ENCODE results near the gene ACSM6. TPM values are rescaled to one million over a fixed set of nuclear protein-coding genes. Genes with fewer than 3 reads are reported as not detected.

ACSM6 gene
- total RNA-seq, 2 experiments from 2014 or later: not detected

- H3K4me1 Mint-ChIP-seq (ENCODE audit: low read depth): peaks cover 15% of the 10 kb centered on the region
- H3K4me3 Mint-ChIP-seq: no peak overlapping the region
- no peak for DNase-seq
- peaks cover 16% of the 10 kb centered on the region for H3K27me3 Mint-ChIP-seq
- CTCF ChIA-PET: interaction anchor here (1.1 to 9.8 kb wide), 4 partner anchors 8 to 127 kb away, joined by 3 to 218 read pairs (median 22); no protein-coding TSS in a partner anchor
- no peaks in the 10 kb centered on the region for H3K36me3 Mint-ChIP-seq
- intact Hi-C loops (cut with micrococcal nuclease): loop anchor here (10.0 kb wide), 1 partner anchor 613 kb away; no protein-coding TSS in a partner anchor
- no peak overlapping the region for H3K27ac Mint-ChIP-seq
- H3K9me3 Mint-ChIP-seq: no peaks in the 10 kb centered on the region
- POLR2A ChIA-PET: no interaction called here
Observed at GRCh38 chr10:95247881-95248583, 54.0 kb downstream of the ACSM6 start.

DNA sequence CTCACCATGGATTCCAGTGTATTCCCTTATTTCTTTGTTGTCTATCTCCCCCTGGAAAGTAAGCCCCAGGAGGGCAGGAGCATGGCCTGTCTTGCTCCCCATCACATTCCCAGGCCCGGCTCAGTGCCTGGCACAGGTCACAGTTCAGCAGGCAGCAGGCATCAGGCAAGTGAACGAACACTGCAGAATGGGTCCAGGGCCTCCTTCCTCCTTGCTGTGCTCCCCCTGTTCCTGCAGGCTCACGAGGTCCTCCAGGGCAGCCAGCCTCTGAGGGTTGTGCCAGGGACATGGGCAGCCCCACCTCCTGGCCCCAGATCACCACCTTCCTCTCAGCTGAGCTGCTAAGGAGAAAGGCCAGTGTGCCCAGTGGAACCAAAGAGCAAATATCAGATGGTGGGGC, 55.0 kb downstream of the ACSM6 start:
- CTCF ChIA-PET: interaction anchor here (9.8 kb wide), 1 partner anchor 113 kb away, joined by 218 read pairs; no protein-coding TSS in a partner anchor
- Mint-ChIP-seq H3K27me3 (peaks cover 16% of the 10 kb centered on the region), H3K9me3 (no peaks in the 10 kb centered on the region), H3K27ac (no peak overlapping the region), H3K36me3 (no peaks in the 10 kb centered on the region), H3K4me1 (ENCODE audit: low read depth) (peaks cover 15% of the 10 kb centered on the region), H3K4me3 (no peak overlapping the region)
- intact Hi-C loops (cut with micrococcal nuclease): loop anchor here (10.0 kb wide), 1 partner anchor 614 kb away; no protein-coding TSS in a partner anchor
- POLR2A ChIA-PET: no interaction called here
- no peak for DNase-seq

DNA sequence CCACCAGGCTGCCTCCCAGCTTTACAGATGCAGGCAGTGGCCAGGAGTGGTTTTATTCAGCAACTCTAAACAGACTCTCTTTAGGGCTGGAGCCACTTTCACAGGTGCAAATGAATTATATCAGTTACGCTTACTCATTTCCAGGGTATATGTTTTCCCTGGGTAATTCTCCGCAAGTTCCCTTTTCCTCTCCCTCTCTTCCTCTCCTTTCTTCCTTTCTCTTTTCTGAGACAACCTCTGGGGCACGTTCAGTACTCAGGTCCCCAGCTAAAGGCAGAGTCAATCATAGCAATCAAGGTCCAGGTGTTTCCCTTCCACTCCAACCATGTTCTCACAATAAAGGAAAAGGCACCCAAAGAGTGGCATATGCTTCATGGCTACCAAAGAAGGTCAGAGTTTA, 55.4 kb downstream of the ACSM6 start:
- peaks cover 14% of the 10 kb centered on the region for H3K27me3 Mint-ChIP-seq
- no peak for DNase-seq
- intact Hi-C loops (cut with micrococcal nuclease): loop anchor here (10.0 kb wide), 1 partner anchor 615 kb away; no protein-coding TSS in a partner anchor
- H3K9me3 Mint-ChIP-seq: no peaks in the 10 kb centered on the region
- CTCF ChIA-PET: interaction anchor here (9.8 kb wide), 1 partner anchor 113 kb away, joined by 218 read pairs; no protein-coding TSS in a partner anchor
- no peaks in the 10 kb centered on the region for H3K36me3 Mint-ChIP-seq
- no peak overlapping the region for H3K4me3 Mint-ChIP-seq
- H3K4me1 Mint-ChIP-seq (ENCODE audit: low read depth): peaks cover 15% of the 10 kb centered on the region
- no peak overlapping the region for H3K27ac Mint-ChIP-seq
- POLR2A ChIA-PET: no interaction called here

- intact Hi-C loops (cut with micrococcal nuclease): no loop called here
- CTCF ChIA-PET: interaction anchor here (1.1 kb wide), 1 partner anchor 112 kb away, joined by 6 read pairs; no protein-coding TSS in a partner anchor
- peaks cover 5% of the 10 kb centered on the region for H3K27me3 Mint-ChIP-seq
- no peaks in the 10 kb centered on the region for H3K36me3 Mint-ChIP-seq
- H3K9me3 Mint-ChIP-seq: no peaks in the 10 kb centered on the region
- H3K4me3 Mint-ChIP-seq: no peak overlapping the region
- POLR2A ChIA-PET: no interaction called here
- DNase-seq: no peak
- peaks cover 5% of the 10 kb centered on the region for H3K4me1 Mint-ChIP-seq (ENCODE audit: low read depth)
- H3K27ac Mint-ChIP-seq: no peak overlapping the region
Observed at GRCh38 chr10:95250856-95251255, 56.8 kb downstream of the ACSM6 start.

DNA sequence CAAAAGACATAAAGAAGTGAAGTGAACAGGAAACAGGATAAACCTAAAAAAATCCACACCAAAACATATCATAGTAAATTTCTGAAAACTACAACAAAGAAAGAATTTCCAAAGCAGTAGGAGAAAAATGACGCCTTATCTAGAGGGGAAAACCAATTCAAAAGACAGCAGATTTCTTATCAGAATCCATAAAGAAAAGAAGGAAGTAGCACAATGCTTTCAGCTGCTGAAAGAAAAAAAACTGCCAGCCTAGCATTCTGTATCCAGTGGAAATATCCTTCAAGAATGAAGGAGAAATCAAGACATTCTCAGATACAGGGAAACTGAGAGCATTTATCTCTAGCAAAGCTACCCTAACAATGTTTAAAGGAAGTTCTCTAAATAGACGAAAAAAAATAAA, 59.0 kb downstream of the ACSM6 start:
- no peaks in the 10 kb centered on the region for H3K36me3 Mint-ChIP-seq
- ChIA-PET POLR2A (no interaction called here), CTCF (no interaction called here)
- no peak overlapping the region for H3K4me3 Mint-ChIP-seq
- no peaks in the 10 kb centered on the region for H3K4me1 Mint-ChIP-seq (ENCODE audit: low read depth)
- H3K9me3 Mint-ChIP-seq: no peaks in the 10 kb centered on the region
- H3K27me3 Mint-ChIP-seq: peaks cover 5% of the 10 kb centered on the region
- DNase-seq: no peak
- intact Hi-C loops (cut with micrococcal nuclease): no loop called here
- no peak overlapping the region for H3K27ac Mint-ChIP-seq

DNA sequence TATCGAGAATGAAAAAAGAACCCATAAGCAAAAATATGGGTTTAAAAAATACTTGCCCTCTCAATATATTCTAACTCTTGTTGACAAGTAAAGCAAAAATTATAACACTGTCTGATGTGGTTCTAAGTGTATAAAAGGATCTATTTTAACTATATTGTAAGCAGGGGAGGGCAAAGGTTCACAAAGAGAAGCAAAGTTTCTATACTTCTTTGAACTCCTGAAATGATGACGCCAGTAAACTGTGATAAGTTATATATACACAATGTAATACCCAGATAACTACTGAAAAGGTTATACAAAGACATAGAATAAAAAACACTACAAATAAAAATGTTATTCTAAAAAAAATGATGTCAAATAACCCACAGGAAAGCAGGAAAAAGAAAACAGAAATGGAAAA, 59.6 kb downstream of the ACSM6 start:
- DNase-seq: no peak
- H3K9me3 Mint-ChIP-seq: no peaks in the 10 kb centered on the region
- ChIA-PET CTCF (interaction anchor here (1.0 to 1.3 kb wide), 2 partner anchors 14 to 121 kb away, joined by 3 to 4 read pairs; no protein-coding TSS in a partner anchor), POLR2A (no interaction called here)
- H3K27me3 Mint-ChIP-seq: peaks cover 5% of the 10 kb centered on the region
- no peak overlapping the region for H3K27ac Mint-ChIP-seq
- no peaks in the 10 kb centered on the region for H3K36me3 Mint-ChIP-seq
- no peaks in the 10 kb centered on the region for H3K4me1 Mint-ChIP-seq (ENCODE audit: low read depth)
- H3K4me3 Mint-ChIP-seq: no peak overlapping the region
- intact Hi-C loops (cut with micrococcal nuclease): no loop called here

- POLR2A ChIA-PET: no interaction called here
- intact Hi-C loops (cut with micrococcal nuclease): no loop called here
- CTCF ChIA-PET: interaction anchor here (1.0 to 1.3 kb wide), 2 partner anchors 15 to 120 kb away, joined by 3 to 4 read pairs; no protein-coding TSS in a partner anchor
Observed at GRCh38 chr10:95254629-95255028, 60.6 kb downstream of the ACSM6 start.

GRCh38 chr10:95256268-95256667, 62.2 kb downstream of the ACSM6 start:
- H3K36me3 Mint-ChIP-seq: no peaks in the 10 kb centered on the region
- H3K9me3 Mint-ChIP-seq: no peaks in the 10 kb centered on the region
- no peak for DNase-seq
- intact Hi-C loops (cut with micrococcal nuclease): no loop called here
- ChIA-PET CTCF (interaction anchor here (1.1 to 1.3 kb wide), 2 partner anchors 9 to 13 kb away, joined by 3 read pairs; no protein-coding TSS in a partner anchor), POLR2A (no interaction called here)
- H3K27me3 Mint-ChIP-seq: no peaks in the 10 kb centered on the region
- no peak overlapping the region for H3K4me3 Mint-ChIP-seq
- no peak overlapping the region for H3K27ac Mint-ChIP-seq
- no peaks in the 10 kb centered on the region for H3K4me1 Mint-ChIP-seq (ENCODE audit: low read depth)

More at GRCh38 chr10:95254629-95255028, 60.6 kb downstream of the ACSM6 start:
- Mint-ChIP-seq H3K27me3 (peaks cover 4% of the 10 kb centered on the region), H3K9me3 (no peaks in the 10 kb centered on the region), H3K27ac (no peak overlapping the region), H3K36me3 (no peaks in the 10 kb centered on the region), H3K4me1 (ENCODE audit: low read depth) (no peaks in the 10 kb centered on the region), H3K4me3 (no peak overlapping the region)
- no peak for DNase-seq

GRCh38 chr10:95257849-95258248, 63.8 kb downstream of the ACSM6 start:
- Mint-ChIP-seq H3K4me3 (no peak overlapping the region), H3K9me3 (no peaks in the 10 kb centered on the region), H3K36me3 (no peaks in the 10 kb centered on the region), H3K27ac (no peak overlapping the region), H3K27me3 (no peaks in the 10 kb centered on the region), H3K4me1 (ENCODE audit: low read depth) (no peaks in the 10 kb centered on the region)
- DNase-seq: no peak
- CTCF ChIA-PET: no interaction called here
- POLR2A ChIA-PET: no interaction called here
- intact Hi-C loops (cut with micrococcal nuclease): no loop called here

DNA sequence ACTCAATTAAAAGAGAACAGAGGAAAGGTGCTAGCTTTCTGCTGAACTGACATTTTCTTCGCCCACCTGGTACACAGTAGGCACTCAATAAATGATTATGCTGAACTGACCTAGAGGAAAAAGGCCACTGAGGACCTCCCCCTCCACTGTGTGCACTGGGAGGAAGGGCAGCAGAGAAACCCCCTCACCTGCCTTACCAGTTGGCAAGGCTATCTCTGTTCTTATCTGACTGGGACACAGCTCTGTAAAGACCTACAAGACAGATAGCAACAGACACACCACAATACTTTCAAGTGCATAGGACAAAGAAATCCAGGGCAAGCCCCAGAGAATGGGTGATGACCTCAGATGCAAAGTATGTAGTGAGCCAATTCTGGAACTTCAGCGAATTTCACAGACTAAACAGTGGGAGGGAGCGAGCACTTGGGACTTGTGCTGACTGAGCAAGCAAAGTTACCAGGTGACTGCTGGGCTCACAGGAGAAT, 66.4 kb downstream of the ACSM6 start:
- intact Hi-C loops (cut with micrococcal nuclease): no loop called here
- ChIA-PET POLR2A (no interaction called here), CTCF (interaction anchor here (1.0 to 1.6 kb wide), 2 partner anchors 17 to 99 kb away, joined by 3 to 8 read pairs; no protein-coding TSS in a partner anchor)
- no peak overlapping the region for H3K4me3 Mint-ChIP-seq
- no peak for DNase-seq
- no peak overlapping the region for H3K27ac Mint-ChIP-seq
- H3K4me1 Mint-ChIP-seq (ENCODE audit: low read depth): no peaks in the 10 kb centered on the region
- no peaks in the 10 kb centered on the region for H3K36me3 Mint-ChIP-seq
- H3K9me3 Mint-ChIP-seq: no peaks in the 10 kb centered on the region
- H3K27me3 Mint-ChIP-seq: no peaks in the 10 kb centered on the region

DNA sequence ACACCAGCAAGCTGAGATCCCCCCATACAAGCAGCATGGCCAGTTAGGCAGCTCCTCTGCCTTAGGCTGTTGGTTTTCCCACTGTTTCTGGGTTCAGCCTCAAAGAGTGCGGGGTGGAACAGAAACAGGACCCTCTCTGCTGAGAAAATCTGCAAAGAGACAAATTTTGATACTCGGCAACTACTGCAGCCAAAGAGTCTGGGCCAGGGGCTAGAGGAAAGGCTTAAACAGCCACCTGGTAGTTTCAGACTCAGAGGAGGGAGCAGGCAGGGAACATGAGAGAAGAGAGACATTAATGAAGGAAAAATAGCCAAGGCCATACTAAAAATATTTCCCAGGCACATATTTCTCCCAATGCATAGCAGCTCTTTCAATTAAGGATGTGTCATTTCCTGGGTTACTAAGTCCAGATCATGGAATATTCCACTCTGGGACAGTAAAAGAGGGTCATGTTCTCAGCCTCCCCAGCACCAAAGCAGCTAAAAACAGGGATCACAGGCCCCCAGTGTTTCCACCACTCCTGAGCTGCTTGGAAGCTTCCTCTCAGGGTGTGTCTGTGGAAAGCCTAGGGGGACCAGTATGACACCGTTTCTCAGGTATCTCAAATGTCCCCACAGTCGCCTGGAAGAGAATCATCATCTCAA, 67.0 kb downstream of the ACSM6 start:
- ChIA-PET POLR2A (no interaction called here), CTCF (interaction anchor here (1.6 kb wide), 1 partner anchor 17 kb away, joined by 8 read pairs; no protein-coding TSS in a partner anchor)
- no peak for DNase-seq
- Mint-ChIP-seq H3K27me3 (no peaks in the 10 kb centered on the region), H3K9me3 (no peaks in the 10 kb centered on the region), H3K36me3 (no peaks in the 10 kb centered on the region), H3K4me3 (no peak overlapping the region), H3K4me1 (ENCODE audit: low read depth) (no peaks in the 10 kb centered on the region), H3K27ac (no peak overlapping the region)
- intact Hi-C loops (cut with micrococcal nuclease): no loop called here

DNA sequence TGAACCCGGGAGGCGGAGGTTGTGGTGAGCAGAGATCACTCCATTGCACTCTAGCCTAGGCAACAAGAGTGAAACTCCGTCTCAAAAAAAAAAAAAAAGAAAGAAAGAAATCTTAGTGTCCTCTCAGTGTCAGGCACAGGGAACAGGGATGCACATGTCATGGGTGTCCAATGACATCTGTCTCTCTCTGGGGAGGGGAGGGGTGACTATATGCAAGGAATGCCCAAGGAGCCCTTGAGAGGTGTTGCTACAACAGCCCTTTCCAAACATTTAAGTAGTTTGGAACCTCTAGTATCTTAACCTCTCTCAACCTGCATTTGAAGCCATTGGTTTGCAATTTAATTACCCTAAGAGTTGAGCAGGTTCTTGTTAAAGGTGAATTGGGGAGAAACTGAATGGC, 67.9 kb downstream of the ACSM6 start:
- no peaks in the 10 kb centered on the region for H3K9me3 Mint-ChIP-seq
- H3K27ac Mint-ChIP-seq: no peak overlapping the region
- H3K4me1 Mint-ChIP-seq (ENCODE audit: low read depth): no peaks in the 10 kb centered on the region
- DNase-seq: no peak
- no peaks in the 10 kb centered on the region for H3K27me3 Mint-ChIP-seq
- H3K36me3 Mint-ChIP-seq: no peaks in the 10 kb centered on the region
- intact Hi-C loops (cut with micrococcal nuclease): no loop called here
- H3K4me3 Mint-ChIP-seq: no peak overlapping the region
- POLR2A ChIA-PET: no interaction called here
- CTCF ChIA-PET: no interaction called here
